ENCODE results near the gene SNED1. TPM values are rescaled to one million over a fixed set of nuclear protein-coding genes. Genes with fewer than 3 reads are reported as not detected.
A peak's percentile ranks its signal among the peaks of the same experiment; 100 is the strongest.

Gene SNED1
- polyA plus RNA-seq, 2 donors = 3.3 to 3.6 TPM

DNA sequence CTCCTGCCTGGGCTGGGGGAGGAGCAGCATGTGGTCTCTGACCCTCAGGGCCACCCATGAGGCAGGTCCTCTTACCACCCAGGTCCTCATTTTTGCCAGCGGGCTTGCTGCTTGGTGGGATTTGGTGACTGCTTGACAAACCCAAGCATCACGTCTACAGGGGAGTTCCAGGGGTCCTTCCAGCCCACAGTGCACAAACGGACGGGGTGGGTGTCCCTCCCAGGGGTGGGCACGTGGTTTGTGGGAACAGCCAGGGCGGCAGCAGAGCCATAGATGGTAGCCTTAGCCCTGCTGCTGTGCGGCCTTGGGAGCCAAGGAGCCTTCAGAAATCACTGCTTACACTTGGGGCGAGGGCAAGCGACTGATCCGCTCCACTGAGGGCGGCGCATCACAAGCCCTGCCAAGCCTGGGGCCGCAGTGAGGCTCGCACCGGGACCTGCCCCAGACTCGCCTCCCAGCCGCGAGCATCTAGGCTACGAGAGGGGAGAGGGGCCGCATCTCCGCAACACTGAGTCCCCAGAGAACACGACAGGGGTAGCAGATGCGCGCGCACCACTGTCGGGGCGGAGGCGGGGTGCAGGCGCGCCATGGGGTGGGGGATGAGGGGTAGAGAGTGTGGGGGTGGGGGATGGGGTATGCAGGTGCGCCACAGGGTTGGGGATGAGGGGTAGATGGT, 36.9 kb downstream of the SNED1 start:
- Histone ChIP-seq H3K4me3 (ENCODE audit: low read depth in 1 of 2, low read length in 2 of 2) (no peak overlapping the region), H3K4me1 (ENCODE audit: control insufficient read depth in 2 of 2, insufficient read depth in 2 of 2, low read length in 1 of 2) (peaks cover 8 to 13% of the 10 kb centered on the region in 2 donors), H3K9me3 (ENCODE audit: control insufficient read depth in 2 of 2, insufficient read depth in 1 of 2, low read depth in 1 of 2, low read length in 1 of 2) (no peaks in the 10 kb centered on the region), H3K27me3 (ENCODE audit: control insufficient read depth in 1 of 2, insufficient read depth in 2 of 2, low read length in 2 of 2) (no peaks in the 10 kb centered on the region), H3K36me3 (ENCODE audit: control insufficient read depth in 2 of 2, insufficient read depth in 2 of 2, low read length in 1 of 2) (peaks cover 0 to 6% of the 10 kb centered on the region in 2 donors), H3K27ac (ENCODE audit: low read depth in 2 of 2, low read length in 1 of 2) (no peak overlapping the region)
- 39 to 41% methylated on average over 27 to 31 of the region's 31 CpGs for WGBS, 2 donors

DNA sequence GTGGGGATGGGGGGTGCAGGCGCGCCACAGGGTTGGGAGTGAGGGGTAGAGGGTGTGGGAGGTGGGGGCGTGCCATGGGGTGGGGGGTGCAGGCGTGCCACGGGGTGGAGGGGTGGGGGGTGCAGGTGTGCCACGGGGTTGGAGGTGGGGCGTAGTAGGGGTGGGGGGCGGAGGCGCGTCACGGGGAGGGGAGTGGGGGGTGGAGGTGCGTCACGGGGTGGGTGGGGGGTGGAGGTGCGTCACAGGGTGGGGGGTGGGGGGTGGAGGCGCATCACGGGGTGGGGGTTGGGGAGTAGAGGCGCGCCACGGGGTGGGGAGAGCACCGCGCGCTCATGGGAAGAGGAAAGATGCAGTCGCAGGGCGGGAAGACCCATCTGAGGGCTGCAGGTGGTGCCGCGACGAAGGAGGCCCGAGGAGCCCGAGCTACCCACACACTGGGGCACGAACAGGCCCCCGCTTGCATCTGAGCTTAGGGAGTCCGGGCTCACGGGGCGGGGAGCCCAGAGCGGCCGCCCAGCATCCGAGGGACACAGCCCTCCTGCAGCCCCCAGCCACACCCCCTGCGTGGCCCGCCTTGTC, 37.5 kb downstream of the SNED1 start:
- H3K9me3 ChIP-seq (ENCODE audit: control insufficient read depth in 2 of 2, insufficient read depth in 1 of 2, low read depth in 1 of 2, low read length in 1 of 2) = no peaks in the 10 kb centered on the region
- peak overlapping the region; percentile 39 to 50 for H3K4me3 ChIP-seq (ENCODE audit: low read depth in 1 of 2, low read length in 2 of 2)
- H3K27me3 ChIP-seq (ENCODE audit: control insufficient read depth in 1 of 2, insufficient read depth in 2 of 2, low read length in 2 of 2) = no peaks in the 10 kb centered on the region
- peaks cover 0 to 7% of the 10 kb centered on the region in 2 donors for H3K36me3 ChIP-seq (ENCODE audit: control insufficient read depth in 2 of 2, insufficient read depth in 2 of 2, low read length in 1 of 2)
- no peak overlapping the region for H3K27ac ChIP-seq (ENCODE audit: low read depth in 2 of 2, low read length in 1 of 2)
- H3K4me1 ChIP-seq (ENCODE audit: control insufficient read depth in 2 of 2, insufficient read depth in 2 of 2, low read length in 1 of 2) = peaks cover 8 to 13% of the 10 kb centered on the region in 2 donors
- 12 to 21% methylated on average over 24 to 37 of the region's 39 CpGs for WGBS, 2 donors

DNA sequence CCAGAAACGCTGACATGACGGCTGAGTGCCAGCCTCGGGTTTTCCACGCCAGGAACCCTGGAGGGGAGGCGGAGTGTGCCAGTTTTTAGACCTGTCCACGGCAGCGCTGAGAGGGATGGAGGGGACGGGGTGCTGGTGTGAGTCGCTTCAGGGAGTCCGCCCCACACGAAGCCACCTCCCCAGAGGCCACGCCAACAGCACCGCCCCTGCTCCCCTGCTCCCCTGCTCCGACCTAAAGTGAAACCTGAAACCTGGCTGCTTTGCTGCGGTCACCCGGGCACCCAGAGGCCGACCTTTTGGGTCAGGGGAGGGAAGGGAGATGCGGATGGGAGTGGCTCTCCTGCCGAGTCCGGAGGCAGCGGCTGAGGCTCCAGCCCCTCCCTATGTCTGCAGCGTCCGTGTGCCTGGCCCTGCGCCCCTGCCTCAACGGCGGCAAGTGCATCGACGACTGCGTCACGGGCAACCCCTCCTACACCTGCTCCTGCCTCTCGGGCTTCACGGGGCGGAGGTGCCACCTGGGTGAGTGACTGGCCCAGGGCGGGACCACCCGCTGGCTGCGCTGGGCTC, 38.1 kb downstream of the SNED1 start:
- H3K4me1 ChIP-seq (ENCODE audit: control insufficient read depth in 2 of 2, insufficient read depth in 2 of 2, low read length in 1 of 2) = peaks cover 8 to 13% of the 10 kb centered on the region in 2 donors
- H3K9me3 ChIP-seq (ENCODE audit: control insufficient read depth in 2 of 2, insufficient read depth in 1 of 2, low read depth in 1 of 2, low read length in 1 of 2) = no peaks in the 10 kb centered on the region
- H3K36me3 ChIP-seq (ENCODE audit: control insufficient read depth in 2 of 2, insufficient read depth in 2 of 2, low read length in 1 of 2) = peaks cover 0 to 7% of the 10 kb centered on the region in 2 donors
- H3K27me3 ChIP-seq (ENCODE audit: control insufficient read depth in 1 of 2, insufficient read depth in 2 of 2, low read length in 2 of 2) = no peaks in the 10 kb centered on the region
- H3K27ac ChIP-seq (ENCODE audit: low read depth in 2 of 2, low read length in 1 of 2) = no peak overlapping the region
- WGBS, 2 donors = 17 to 25% methylated on average over 36 of the region's 36 CpGs
- H3K4me3 ChIP-seq (ENCODE audit: low read depth in 1 of 2, low read length in 2 of 2) = peak overlapping the region; percentile 39 to 50

DNA sequence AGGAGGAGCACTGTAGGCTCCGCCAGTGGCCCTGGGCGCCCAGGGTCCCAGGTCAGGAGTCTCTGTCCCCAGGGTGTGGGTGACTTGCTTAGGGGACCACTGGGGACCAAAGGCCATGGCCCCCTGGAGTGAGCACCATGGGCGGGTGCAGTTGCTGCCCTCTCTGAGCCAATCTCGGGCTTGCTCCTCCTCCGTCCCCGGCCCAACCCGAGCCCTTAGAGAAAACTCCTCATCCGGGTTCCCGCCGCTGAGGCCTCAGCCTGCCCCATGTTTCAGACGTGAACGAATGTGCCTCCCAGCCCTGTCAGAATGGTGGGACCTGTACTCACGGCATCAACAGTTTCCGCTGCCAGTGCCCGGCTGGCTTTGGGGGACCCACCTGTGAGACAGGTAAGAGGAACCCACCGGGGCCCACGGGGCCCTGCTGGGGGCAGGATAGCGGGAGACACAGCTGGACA, 38.6 kb downstream of the SNED1 start:
- 57 to 60% methylated on average over 17 to 18 of the region's 18 CpGs for WGBS, 2 donors
- Histone ChIP-seq H3K27ac (ENCODE audit: low read depth in 2 of 2, low read length in 1 of 2) (no peak overlapping the region), H3K4me3 (ENCODE audit: low read depth in 1 of 2, low read length in 2 of 2) (peak overlapping the region; percentile 39 to 50), H3K27me3 (ENCODE audit: control insufficient read depth in 1 of 2, insufficient read depth in 2 of 2, low read length in 2 of 2) (no peaks in the 10 kb centered on the region), H3K9me3 (ENCODE audit: control insufficient read depth in 2 of 2, insufficient read depth in 1 of 2, low read depth in 1 of 2, low read length in 1 of 2) (no peaks in the 10 kb centered on the region), H3K4me1 (ENCODE audit: control insufficient read depth in 2 of 2, insufficient read depth in 2 of 2, low read length in 1 of 2) (peaks cover 8 to 13% of the 10 kb centered on the region in 2 donors), H3K36me3 (ENCODE audit: control insufficient read depth in 2 of 2, insufficient read depth in 2 of 2, low read length in 1 of 2) (peaks cover 0 to 7% of the 10 kb centered on the region in 2 donors)

DNA sequence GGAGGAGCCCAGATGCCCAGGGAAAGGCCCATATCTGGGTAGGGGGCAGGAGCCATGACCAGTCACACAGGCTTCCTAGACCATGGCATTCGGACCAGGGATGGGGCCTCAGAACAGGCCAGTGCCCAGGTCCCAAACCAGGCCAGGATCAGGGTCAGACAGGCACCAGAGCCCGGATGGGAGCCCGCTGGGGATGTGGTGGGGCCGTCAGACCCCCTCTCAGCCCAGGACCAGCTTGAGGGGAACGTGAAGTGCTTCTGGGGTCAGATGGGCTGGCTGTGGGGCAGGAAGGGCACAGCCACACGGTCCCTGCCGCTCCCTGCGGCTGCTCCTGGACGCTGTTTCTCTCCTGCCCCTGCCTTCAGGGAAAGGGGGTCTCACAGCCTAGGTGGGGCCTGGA, 39.1 kb downstream of the SNED1 start:
- H3K27ac ChIP-seq (ENCODE audit: low read depth in 2 of 2, low read length in 1 of 2) = no peak overlapping the region
- H3K27me3 ChIP-seq (ENCODE audit: control insufficient read depth in 1 of 2, insufficient read depth in 2 of 2, low read length in 2 of 2) = no peaks in the 10 kb centered on the region
- H3K9me3 ChIP-seq (ENCODE audit: control insufficient read depth in 2 of 2, insufficient read depth in 1 of 2, low read depth in 1 of 2, low read length in 1 of 2) = no peaks in the 10 kb centered on the region
- no peak overlapping the region for H3K4me3 ChIP-seq (ENCODE audit: low read depth in 1 of 2, low read length in 2 of 2)
- 90 to 91% methylated on average over 9 of the region's 9 CpGs for WGBS, 2 donors
- H3K4me1 ChIP-seq (ENCODE audit: control insufficient read depth in 2 of 2, insufficient read depth in 2 of 2, low read length in 1 of 2) = peaks cover 8 to 13% of the 10 kb centered on the region in 2 donors
- peaks cover 0 to 7% of the 10 kb centered on the region in 2 donors for H3K36me3 ChIP-seq (ENCODE audit: control insufficient read depth in 2 of 2, insufficient read depth in 2 of 2, low read length in 1 of 2)

DNA sequence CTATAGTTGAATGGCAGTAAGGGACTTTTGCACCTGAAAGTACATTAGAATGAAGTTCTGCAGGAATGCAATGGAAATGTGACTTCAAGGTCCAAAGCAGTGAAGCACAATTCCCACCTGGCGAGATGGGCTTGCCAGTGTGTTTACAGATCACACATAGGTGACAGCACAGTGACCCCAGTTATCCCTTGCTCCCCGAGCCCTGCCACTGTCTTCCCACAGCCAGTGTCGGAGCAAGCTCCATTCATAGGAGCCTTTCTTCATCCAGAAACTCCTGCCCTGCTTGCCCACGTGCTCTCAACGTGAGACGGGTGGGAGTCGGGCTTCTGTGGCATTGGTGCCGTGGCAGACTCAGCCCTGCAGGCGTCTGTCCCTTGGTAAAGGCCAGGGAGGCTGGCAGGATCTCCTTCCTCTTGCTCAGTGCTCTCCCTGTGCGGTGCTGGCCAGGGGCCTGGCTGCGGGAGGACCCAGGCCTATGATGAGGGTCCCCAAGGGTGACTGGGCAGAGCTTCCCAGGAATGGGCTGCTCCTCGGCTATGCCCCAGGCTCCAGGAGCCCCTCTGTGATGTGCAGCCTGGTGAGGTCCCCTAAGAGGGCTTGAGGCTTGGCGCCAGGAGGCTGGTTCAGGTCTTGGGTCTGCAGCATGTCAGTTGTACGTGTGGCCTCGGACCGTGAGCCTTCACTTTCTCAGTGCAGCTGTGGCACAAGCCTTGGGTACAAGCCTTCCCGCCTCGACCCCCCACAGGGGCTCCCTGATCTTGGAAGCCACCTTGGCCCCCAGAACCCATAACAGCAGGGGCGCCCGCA, 40.2 kb downstream of the SNED1 start:
- Histone ChIP-seq H3K4me3 (ENCODE audit: low read depth in 1 of 2, low read length in 2 of 2) (no peak overlapping the region), H3K9me3 (ENCODE audit: control insufficient read depth in 2 of 2, insufficient read depth in 1 of 2, low read depth in 1 of 2, low read length in 1 of 2) (no peaks in the 10 kb centered on the region), H3K27me3 (ENCODE audit: control insufficient read depth in 1 of 2, insufficient read depth in 2 of 2, low read length in 2 of 2) (no peaks in the 10 kb centered on the region), H3K36me3 (ENCODE audit: control insufficient read depth in 2 of 2, insufficient read depth in 2 of 2, low read length in 1 of 2) (peaks cover 0 to 7% of the 10 kb centered on the region in 2 donors), H3K27ac (ENCODE audit: low read depth in 2 of 2, low read length in 1 of 2) (no peak overlapping the region), H3K4me1 (ENCODE audit: control insufficient read depth in 2 of 2, insufficient read depth in 2 of 2, low read length in 1 of 2) (peaks cover 8 to 13% of the 10 kb centered on the region in 2 donors)
- WGBS, 2 donors = 88 to 91% methylated on average over 20 of the region's 20 CpGs

DNA sequence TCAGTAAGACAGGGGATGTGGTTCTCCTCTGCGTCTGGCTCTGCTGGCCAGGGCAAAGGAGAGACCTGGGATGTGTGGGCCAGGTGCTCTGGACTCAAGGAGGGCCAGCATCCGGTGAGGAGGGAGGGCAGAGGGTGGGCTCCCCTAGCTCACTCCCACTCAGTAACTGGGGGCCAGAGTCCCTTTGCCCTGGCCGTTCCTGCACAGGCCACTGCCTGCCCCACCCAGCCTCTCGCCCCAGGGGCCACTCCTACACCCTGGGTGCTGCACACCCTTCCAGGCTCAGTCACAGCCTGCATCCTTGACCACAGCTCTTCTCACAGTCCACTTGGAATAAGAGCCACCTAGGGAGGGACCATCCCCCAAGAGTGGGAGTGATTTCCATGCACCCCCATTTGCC, 41.0 kb downstream of the SNED1 start:
- peaks cover 0 to under 1% of the 10 kb centered on the region in 2 donors for H3K9me3 ChIP-seq (ENCODE audit: control insufficient read depth in 2 of 2, insufficient read depth in 1 of 2, low read depth in 1 of 2, low read length in 1 of 2)
- H3K27me3 ChIP-seq (ENCODE audit: control insufficient read depth in 1 of 2, insufficient read depth in 2 of 2, low read length in 2 of 2) = no peaks in the 10 kb centered on the region
- H3K36me3 ChIP-seq (ENCODE audit: control insufficient read depth in 2 of 2, insufficient read depth in 2 of 2, low read length in 1 of 2) = peaks cover 0 to 5% of the 10 kb centered on the region in 2 donors
- no peak overlapping the region for H3K4me3 ChIP-seq (ENCODE audit: low read depth in 1 of 2, low read length in 2 of 2)
- no peak overlapping the region for H3K27ac ChIP-seq (ENCODE audit: low read depth in 2 of 2, low read length in 1 of 2)
- WGBS, 2 donors = 82 to 85% methylated on average over 4 of the region's 4 CpGs
- peaks cover 8 to 13% of the 10 kb centered on the region in 2 donors for H3K4me1 ChIP-seq (ENCODE audit: control insufficient read depth in 2 of 2, insufficient read depth in 2 of 2, low read length in 1 of 2)

DNA sequence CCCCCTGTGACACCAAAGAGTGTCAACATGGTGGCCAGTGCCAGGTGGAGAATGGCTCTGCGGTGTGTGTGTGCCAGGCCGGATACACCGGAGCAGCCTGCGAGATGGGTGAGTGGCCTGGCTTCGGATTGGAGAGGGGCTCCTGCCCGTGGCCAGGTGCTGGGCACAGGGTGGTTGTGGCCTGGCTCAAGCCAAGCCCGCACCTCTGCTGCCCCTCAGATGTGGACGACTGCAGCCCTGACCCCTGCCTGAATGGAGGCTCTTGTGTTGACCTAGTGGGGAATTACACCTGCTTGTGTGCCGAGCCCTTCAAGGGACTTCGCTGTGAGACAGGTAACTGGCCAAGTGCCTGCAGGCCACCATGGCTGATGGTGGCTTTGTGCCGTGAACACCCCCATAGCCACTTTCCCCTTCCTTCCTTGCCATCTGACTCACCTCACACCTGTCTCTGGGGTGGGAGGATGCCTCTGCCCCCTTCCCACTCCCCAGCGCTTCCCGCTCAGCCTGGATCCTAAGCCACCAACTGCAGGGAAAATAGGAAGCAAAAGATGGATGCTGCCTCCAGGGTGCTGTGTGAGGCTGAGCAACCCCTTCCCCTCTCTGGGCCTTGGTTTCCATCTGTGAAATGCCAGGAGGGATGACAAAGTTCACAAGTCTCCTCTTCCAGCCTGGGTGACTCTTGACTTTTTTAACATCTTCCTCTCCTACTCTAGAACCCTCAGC, 41.8 kb downstream of the SNED1 start:
- Histone ChIP-seq H3K36me3 (ENCODE audit: control insufficient read depth in 2 of 2, insufficient read depth in 2 of 2, low read length in 1 of 2) (peaks cover 0 to 5% of the 10 kb centered on the region in 2 donors), H3K4me1 (ENCODE audit: control insufficient read depth in 2 of 2, insufficient read depth in 2 of 2, low read length in 1 of 2) (peaks cover 8 to 13% of the 10 kb centered on the region in 2 donors), H3K9me3 (ENCODE audit: control insufficient read depth in 2 of 2, insufficient read depth in 1 of 2, low read depth in 1 of 2, low read length in 1 of 2) (peaks cover 0 to 4% of the 10 kb centered on the region in 2 donors), H3K27ac (ENCODE audit: low read depth in 2 of 2, low read length in 1 of 2) (no peak overlapping the region), H3K4me3 (ENCODE audit: low read depth in 1 of 2, low read length in 2 of 2) (no peak overlapping the region), H3K27me3 (ENCODE audit: control insufficient read depth in 1 of 2, insufficient read depth in 2 of 2, low read length in 2 of 2) (no peaks in the 10 kb centered on the region)
- 90 to 93% methylated on average over 12 to 13 of the region's 13 CpGs for WGBS, 2 donors
